Hepatic stellate cell (primary cell): ENCODE data around the gene CDH2.

Experiments
- DNase-seq: peaks from one replicate; pipeline ENCODE4 v3.0.0; 2011; ENCODE audit warnings: low spot score

The CDH2 gene

DNA sequence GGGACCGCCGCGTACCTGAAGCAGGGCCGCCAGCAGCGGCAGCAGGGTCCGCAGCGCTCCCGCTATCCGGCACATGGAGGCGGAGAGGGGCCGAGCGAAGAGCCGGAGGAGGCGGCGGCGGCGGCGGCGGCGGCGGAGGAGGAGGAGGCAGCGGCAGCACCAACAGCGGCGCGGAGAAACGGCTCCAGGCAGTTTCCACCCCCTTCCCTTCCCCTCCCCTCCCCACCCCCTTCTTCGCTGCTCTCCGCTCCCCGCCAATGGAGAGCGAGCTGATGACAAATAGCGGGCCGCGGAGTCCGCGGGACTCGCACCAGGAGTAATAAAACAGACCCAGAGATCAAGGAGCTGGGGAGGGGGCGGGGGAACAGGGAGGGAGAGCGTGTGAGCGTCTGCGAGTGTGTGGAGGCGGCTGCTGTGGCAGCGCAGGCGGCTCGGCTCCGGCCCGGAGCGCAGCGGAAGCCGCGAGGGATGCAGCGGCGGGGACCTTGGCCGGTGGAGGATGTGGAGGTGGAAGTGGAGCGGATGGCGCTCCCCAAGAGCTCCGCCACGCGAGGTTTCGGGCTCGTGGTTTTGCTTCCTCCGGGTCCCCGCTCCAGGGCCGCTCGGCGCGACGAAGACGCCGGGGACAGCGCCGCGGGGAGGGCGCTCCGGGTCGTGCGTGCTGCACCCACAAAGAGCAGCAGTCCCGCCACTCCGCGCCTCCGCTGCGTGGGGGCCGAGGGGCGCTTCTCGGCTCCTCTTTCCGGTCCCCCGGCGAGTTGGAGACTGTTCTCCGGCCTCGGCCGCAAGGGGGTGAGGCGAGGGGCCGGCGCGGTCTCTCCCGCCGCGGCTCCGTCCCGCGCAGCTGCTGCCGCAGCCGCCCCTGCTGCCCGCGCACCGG is at the start of gene CDH2:
Gene CDH2, minus strand, starts transcription at position 183 of the 880 bp plus-strand sequence. Its CDS starts 108 bp downstream, at position 75.
- peak; percentile 85 for DNase-seq

DNA sequence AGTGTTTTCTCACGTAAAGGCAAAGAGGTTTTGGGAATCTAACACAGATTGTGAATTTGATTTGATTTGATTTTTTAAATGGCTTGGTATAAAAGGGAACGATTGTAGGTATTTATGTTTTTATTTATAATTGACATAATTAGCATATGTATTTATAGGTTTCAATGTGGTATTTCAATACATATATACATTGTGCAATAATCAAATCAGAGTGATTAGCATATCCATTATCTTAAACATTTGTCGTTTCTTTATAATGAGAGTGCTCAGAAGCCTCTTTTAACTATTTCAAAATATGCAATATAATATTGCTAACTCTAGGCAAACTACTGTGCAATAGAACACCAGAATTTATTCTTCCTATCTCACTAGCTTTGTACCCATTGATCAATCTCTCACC is 35.1 kb upstream of the CDH2 start:
- DNase-seq = no peak

DNA sequence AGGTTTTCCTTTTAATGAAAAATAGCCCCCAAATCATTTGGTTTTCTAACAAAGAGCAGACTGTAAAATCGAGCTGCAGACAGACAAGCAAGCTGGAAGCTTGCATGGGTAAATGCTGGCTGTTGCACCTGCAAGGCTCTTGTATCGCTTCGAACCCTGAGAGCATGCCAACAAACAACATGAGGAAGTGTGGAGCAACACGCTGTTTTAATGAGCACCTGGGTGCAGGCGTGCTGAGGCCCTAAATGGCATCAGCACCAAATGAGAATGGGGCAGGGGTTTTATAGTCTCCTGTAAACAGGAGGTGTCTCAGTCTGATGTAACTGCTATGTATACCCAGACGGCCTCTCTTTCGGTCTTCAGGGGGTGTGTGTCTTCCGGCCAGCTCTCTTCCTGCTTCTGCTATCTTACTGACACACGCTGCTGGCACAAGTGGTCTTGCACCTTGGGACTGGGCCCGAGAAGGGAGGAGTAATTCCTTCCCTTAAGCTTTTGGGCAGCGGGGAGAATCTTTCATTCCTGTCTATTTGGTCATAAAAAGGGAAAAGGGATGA is 31.9 kb upstream of the CDH2 start:
- DNase-seq = no peak

DNA sequence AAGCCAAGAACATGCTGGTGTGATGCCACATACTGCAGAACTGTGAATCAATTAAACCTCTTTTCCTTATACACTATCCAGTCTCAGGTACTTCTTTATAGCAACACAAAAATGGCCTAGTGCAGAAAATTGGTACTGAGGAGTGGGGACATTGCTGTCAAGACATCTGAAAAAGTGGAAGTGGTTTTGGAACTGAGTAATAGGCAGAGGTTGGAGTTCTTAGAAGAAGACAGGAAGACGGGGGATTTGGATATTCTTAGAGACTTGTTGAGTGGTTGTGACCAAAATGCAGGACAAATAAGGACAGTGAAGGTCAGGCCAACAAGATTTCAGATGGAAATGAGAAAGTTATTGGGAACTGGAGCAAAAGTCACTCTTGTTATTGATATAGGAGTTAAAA is 31.3 kb upstream of the CDH2 start:
- no peak for DNase-seq

DNA sequence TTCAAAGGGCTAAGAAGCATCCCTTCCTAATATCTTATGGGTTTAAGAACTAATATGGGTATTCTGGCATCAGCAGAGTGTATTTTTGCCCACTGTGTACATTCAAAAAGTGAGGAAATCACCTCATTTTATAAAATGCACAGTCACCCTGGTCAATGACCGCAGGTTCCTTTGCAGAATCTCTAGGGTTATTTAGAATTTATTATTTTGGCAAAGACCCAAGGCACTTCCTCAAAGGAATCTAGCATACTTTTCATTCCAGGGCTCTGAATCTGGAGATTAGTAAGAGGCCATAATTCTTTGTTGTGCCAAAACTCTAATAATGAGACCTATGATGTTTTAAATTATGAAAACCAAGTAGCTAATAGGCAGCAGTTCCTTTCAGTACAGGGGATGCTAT is 27.2 kb upstream of the CDH2 start:
- peak; percentile 43 for DNase-seq

DNA sequence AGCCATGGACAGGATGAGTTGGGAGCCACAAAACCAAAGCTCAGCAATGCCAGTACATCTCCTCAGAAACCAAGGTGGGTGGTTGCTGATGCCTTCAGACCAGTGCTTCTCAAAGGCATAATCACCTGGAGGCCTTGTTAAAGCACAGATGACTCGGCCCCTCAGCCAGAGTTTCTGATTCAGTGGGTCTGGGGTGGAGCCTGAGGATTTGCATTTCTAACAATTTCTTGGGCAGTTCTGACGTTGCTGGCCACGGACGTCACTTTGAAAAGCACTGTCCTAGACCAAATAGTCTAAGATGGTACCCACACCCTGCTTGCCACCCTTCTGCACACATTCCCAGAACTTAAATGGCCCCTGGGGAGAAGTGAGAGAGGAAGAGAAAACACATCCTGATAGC is 24.1 kb upstream of the CDH2 start:
- no peak for DNase-seq

DNA sequence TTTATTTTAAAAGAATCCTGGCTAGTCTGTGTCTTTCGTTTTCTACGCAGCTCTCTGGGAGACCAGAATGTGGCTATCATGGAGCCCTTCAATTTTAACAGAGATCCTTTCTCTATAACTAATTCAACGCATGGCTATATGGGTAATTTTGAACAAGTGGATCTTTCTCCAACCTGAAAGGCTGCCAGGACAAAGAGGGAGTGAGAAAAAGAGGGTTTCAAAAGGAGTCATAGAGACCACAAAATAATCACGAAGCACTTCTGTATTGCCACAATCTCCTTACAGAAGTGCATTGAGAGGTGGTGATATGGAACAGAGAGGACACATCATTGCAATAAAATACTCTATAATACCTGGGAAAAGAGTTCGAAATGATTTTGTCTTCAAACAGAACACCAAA is 21.7 kb upstream of the CDH2 start:
- no peak for DNase-seq

DNA sequence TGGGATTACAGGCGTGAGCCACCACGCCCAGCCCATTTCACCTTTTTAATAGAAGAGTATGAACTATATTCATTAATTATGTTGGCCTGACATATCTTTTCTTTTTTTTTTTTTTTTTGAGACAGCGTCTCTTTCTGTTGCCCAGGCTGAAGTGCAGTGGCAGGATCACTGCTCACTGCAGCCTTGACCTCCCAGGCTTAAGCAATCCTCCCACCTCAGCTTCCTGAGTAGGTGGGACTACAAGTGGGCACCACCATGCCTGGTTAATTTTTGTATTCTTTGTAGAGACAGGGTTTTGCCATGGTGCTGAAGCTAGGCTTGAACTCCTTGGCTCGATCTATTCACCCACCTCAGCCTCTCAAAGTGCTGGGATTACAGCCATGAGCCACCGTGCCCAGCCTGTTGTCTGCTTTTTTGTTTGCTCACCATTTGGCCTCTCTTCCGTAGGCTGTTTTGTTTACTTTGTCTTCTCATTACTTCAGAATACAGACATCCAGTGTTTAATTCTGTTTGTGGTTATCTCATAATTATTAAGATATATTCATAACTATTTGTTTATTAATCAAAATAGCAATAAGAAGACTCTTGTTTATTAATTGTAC is 16.3 kb upstream of the CDH2 start:
- DNase-seq = no peak

DNA sequence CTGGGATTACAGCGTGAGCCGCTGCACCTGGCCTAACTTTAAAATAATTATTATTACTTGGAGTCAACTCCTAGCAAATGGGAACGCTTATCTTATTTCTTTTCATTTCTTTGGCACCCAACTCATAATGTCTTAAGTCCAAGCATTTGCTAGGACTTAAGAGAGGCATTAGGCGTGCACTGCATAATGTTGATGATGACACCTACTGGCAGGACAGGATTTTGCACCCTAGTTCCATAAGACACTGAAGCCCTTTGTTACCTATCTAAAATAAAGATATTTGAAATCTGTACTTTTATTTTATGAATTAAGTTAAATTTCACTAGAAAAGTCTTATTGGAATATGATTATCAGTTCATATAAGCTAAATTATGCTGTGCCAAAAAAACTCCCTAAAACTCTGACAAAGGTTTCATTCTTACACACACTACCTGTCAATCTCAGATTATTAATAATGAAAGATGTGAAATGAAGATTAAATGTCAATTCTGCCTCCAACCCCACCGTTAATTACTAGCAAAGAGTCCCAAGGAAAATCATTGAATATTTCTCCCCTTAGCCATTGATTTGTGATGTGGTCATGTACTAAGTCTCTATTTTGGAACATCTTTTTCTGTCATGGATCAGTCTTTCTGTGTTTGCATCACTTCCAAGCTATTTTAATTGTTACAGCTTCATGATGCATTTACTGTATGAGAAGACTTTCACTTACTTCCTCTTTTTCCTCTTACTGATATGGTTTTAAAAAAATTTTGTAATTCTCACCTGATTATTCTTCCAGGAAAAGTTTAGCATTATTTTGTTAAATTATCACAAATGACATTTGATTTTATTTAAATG is 12.7 kb upstream of the CDH2 start:
- DNase-seq = peak; percentile 60

DNA sequence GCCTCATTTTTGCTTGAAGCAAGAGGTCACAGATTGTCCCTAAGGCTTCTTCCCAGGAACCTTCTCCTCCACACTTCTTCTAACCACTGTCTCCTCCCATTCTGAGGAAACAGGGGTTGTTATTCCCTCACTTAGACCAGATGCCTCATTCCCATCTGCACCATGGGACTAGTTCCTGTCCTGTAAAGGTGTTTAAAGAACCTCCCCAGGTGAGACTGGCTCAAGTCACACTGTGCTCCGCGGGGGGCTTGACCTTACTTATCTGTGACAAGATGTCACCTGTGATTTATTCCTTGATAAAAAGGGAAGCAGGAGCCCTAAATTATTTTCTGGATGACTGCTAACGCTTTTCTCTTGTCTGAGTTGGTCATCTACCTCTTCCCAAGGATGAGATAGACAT is 8.2 kb upstream of the CDH2 start:
- no peak for DNase-seq

DNA sequence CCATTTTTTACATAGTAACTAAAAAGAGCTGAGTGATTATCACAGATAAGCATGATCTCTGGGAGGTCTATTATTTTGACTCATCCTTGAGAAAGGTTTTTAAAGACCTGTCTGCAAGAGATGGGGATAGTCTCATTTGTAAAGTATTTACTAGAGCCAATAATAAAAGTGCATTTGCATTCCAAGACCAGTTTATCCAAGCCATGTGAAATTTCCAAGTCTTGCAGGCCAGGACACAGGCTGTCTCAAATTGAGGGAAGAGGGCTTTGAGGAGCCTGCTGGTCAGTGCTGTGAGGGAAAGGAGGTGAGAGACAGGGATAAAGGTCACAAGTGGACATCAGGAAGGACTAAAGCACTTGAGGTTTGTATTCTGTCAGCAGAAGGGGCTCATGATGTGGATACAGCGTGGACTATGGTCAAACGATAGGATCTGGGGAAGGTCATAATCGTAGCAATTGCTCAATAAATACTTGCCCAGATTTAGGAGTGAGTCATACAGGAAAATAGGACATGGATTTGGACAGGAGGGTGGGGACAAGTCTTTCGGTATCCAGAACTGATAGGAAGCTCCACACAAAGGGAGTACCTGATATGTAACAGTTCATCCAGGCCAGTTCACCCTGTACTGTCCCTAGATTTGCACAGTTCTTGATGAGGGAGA is 6.6 kb upstream of the CDH2 start:
- peak; percentile 19 for DNase-seq

DNA sequence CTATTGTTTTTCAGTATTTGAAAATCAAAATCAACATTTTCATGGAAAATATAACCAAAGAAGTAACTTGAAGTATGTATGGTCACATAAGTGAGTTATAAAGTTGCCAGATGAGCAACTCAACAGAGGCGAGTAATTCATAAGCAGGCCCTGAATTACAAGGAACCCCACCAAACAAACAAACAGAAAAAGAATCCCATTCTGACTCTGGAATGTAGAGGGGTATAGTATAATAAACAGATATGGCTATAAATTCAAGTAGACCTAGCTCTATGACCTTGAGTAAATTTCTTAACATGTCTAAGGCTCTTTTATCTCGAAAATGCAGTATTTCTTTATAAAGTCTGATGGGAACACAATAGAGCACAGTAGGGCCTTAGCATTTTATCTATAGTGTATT is 4.7 kb upstream of the CDH2 start:
- DNase-seq = no peak

DNA sequence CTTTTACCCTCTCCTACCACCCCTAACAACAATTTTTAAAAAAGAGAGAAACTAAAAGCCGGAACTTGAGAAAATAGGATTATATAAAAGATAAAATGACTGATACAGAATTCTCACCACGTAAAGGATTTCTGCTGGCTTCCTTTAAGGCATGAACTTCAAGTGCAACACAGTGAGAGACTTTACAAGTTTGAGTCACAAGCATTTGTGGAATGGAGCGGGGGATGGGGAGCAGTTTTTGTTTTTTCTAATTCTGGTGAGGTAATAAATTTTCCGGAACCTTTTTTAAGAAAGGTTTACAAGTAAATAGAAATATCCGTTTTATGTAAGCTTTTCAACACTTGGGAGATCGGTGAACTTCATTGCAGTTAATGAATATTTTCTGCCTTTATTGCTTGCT is 1.8 kb upstream of the CDH2 start:
- no peak for DNase-seq

DNA sequence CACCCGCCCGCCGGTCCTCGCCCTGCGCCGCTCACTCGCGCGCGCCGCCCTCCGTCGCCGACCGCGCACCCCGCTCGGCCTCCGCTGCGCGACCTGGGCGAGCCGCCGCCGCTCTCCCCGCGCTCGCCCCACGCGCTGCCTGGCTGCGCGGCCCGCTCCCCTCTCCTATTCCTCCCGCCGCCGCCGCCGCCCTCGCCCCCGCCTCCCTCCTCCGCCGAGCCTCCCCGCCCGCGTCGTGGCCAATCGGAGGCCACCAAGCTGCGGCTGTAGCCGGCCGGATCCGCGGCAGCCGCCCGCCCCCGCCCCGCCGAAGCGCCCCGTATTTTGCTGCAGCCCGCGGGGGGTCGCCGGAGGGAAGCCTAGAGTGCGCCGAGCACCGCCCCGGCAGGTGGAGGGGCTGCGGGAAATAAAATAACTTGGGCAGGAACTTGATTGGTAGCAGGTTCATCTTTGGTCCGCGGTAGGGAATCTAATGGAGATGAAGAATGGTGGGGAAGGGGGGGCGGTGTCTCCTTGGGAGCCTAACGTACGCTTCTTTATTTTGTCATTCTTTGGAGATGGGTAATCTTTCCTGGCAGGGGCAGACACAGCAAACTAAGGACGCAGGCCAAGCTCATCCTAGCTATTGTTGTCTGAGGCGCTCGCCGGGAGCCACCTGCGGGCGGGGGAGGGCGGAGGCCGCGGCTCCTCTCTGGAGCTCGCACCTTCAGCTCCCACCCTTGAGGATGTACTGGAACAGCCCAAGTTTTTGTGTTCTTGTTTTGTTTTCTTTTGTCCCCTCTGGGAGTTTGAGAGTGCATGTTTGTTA is 1.1 kb upstream of the CDH2 start:
- peak; percentile 81 for DNase-seq

DNA sequence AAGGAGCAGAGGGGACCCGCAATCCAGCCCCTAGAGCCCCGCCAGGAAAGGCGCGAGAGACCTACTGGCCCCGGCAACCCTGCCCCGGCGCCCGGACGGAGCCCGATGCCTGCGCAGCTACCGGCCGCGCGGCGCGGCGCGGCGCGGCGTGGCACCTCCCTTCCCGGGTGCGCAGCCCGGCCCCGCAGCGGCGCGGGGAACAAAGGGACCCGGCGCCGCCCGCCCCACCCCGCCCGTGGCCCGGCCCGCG is 307 bp downstream of the CDH2 start:
- no peak for DNase-seq

DNA sequence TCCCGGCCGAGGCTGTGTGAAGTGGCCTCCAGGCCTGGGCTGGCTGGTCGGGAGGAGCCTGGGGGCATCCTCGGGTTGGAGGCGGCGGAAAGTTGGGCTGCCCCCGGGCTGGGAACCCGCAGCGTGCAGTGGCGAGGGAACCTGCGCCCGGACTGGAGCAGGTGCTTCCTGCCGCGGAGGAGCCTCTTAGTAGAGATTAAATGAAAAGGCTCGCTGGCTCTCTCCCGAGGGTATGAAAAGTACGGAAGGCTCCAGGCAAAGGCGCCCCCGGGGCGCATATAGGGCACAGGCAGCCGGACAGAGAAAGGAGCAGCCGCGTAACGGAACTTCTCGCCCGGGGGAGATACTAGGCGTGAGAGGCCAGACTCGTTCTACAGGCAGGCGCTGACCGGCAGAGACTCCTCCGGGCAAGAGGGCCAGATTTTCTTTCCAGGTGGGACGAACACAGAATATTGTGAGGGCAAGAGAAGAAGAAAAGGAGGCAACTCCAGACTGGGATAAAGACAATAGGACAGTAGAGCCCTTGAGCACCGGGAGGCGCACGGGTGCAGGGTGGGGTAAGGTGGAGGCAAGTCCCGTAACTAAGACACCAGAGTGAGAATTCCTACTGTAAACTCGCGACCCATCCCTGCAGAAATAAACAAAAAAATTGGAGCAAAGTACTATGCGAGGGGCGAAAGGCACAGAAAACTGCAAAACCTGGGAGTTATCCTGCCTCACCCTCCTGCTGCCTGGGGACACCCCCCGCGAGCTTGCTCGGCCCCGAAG is 816 bp downstream of the CDH2 start:
- peak; percentile 39 for DNase-seq

DNA sequence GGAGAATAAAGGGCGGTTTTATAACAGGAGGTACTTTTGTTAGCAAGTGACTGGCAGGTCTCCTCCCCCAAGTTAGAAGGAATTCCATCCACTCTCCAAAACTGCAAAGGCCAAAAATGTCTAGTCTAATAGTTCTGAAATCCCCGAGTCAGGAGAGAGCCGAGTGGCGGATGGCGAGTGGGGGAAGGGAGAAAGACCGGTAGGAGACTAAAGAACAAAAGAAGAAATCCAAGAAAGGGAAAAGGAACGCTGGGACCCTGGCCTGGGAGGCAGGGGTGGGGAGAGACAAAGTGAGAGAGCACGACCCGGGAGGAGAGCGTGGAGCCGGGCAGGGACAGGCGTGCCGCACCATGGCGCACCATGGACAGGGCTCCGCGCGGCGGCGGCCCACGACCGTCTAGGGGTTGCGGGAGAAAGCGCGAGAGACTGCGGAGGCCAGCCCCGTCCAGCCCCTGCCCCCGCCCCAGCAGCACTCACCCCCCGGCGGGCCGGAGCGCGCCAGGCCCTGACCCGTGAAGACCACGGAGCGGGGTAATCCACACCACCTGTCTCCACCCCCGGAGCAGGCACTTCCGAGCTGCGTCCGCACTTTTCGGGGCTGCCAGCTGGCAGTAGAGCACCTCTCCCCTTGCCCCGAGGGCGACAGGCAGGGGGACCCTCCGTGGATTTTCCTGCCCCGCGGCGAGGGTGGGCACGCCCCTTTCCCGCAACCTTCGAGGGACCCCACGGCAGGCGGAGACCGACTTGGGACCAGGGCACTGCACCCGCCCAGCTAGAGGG is 1.6 kb downstream of the CDH2 start:
- DNase-seq = peak; percentile 57

DNA sequence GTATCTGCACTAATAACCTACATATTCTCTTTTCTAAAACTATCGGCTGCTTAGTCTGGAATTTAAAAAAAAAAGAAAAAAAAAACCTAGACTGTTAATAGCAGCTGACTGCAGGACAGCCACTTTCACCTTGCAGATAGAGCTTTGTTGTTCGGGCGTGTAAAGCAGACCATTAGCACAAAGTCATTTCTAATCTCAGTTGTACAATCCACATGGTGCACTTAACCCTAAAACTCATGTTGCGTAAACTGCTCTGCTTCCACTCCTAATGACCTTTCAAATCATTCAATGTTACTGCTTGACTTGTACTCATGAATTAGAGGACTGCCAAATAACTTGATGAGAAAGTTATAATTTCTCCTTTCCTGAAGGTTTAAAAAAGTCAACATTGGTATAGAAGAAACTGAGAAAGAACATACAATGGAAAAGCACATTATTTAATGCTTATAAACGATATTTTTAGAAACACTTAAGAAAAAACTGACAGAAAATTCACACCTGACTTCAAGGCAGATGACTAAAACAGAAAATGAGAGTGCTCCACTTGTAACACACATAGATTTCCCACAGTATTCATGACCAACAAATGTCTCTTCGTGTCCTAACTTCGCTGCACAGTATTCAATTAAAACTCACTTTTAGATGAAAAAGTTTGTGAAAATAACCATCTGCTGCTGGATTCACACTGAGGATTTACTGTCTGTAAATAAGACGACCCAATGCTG is 2.6 kb downstream of the CDH2 start:
- DNase-seq = no peak

DNA sequence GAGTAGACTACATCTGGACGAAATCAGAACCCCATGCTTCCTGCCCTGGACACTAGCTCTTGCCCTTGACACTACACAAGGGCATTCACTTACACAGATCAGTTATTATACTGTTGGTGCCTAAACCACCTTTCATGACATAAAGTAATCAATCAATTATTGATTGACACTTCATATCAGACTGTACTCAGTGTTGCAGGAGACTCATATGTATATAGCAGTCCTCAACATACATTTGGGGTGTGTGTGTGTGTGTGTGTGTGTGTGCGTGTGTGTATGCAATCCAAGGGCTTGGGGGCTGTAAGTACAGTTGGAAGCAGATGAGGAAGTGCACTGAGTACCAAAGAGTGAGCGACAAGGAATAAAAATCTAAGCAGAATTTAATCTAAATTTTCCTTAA is 5.1 kb downstream of the CDH2 start:
- DNase-seq = no peak
